ENCODE results near the gene ELK3.

Gene ELK3

GRCh38 chr12:96170328-96170727 is 23.8 kb upstream of the ELK3 start:
- no peak for DNase-seq (ENCODE audit: low read depth)
- no peak for TF ChIP-seq CTCF (IDR thresholded peaks at IDR 0.05; ENCODE audit: low read depth, low read length, missing control alignments)
- no peak overlapping the region for H3K4me3 ChIP-seq (ENCODE audit: low read depth, low read length)
- in situ Hi-C loops (cut with HindIII; ENCODE audit: low sequenced_read_pairs): no loop called here

- TF ChIP-seq CTCF (IDR thresholded peaks at IDR 0.05; ENCODE audit: low read depth, low read length, missing control alignments): no peak
- DNase-seq (ENCODE audit: low read depth): no peak
- no peak overlapping the region for H3K4me3 ChIP-seq (ENCODE audit: low read depth, low read length)
- in situ Hi-C loops (cut with HindIII; ENCODE audit: low sequenced_read_pairs): no loop called here
Measured at GRCh38 chr12:96170762-96171161, 23.4 kb upstream of the ELK3 start.

- TF ChIP-seq CTCF (IDR thresholded peaks at IDR 0.05; ENCODE audit: low read depth, low read length, missing control alignments): no peak
- no peak overlapping the region for H3K4me3 ChIP-seq (ENCODE audit: low read depth, low read length)
- in situ Hi-C loops (cut with HindIII; ENCODE audit: low sequenced_read_pairs): no loop called here
- no peak for DNase-seq (ENCODE audit: low read depth)
Measured at GRCh38 chr12:96171905-96172304, 22.3 kb upstream of the ELK3 start.

GRCh38 chr12:96172981-96173380 is 21.2 kb upstream of the ELK3 start:
- in situ Hi-C loops (cut with HindIII; ENCODE audit: low sequenced_read_pairs): no loop called here
- DNase-seq (ENCODE audit: low read depth): no peak
- TF ChIP-seq CTCF (IDR thresholded peaks at IDR 0.05; ENCODE audit: low read depth, low read length, missing control alignments): no peak
- H3K4me3 ChIP-seq (ENCODE audit: low read depth, low read length): no peak overlapping the region

GRCh38 chr12:96176575-96176974 is 17.6 kb upstream of the ELK3 start:
- no peak overlapping the region for H3K4me3 ChIP-seq (ENCODE audit: low read depth, low read length)
- in situ Hi-C loops (cut with HindIII; ENCODE audit: low sequenced_read_pairs): no loop called here
- no peak for TF ChIP-seq CTCF (IDR thresholded peaks at IDR 0.05; ENCODE audit: low read depth, low read length, missing control alignments)
- no peak for DNase-seq (ENCODE audit: low read depth)

GRCh38 chr12:96177013-96177412 is 17.2 kb upstream of the ELK3 start:
- no peak for TF ChIP-seq CTCF (IDR thresholded peaks at IDR 0.05; ENCODE audit: low read depth, low read length, missing control alignments)
- DNase-seq (ENCODE audit: low read depth): no peak
- in situ Hi-C loops (cut with HindIII; ENCODE audit: low sequenced_read_pairs): no loop called here
- no peak overlapping the region for H3K4me3 ChIP-seq (ENCODE audit: low read depth, low read length)

Measured in astrocyte of the cerebellum (primary cell).